Natural killer cell (primary cell): ENCODE measurements around the gene NFIC. TPM values are rescaled to one million over a fixed set of nuclear protein-coding genes. Genes with fewer than 3 reads are reported as not detected.

Source experiments
- ATAC-seq, 3 donors: fragments of 150-1000 bp in 2 of 3; fragments of 200-7000 bp in 1 of 3; cut with Tn5 transposase; 1 replicate in 1 of 3; 2 replicates in 2 of 3; pipeline ENCODE4 v1.10.0; 2021; ENCODE audit warnings: mild to moderate bottlenecking in 2 of 3, moderate library complexity in 2 of 3
- DNase-seq, 2 donors: peaks; one replicate each; pipeline versions ENCODE4 v3.0.0 to v3.0.0-alpha.2; 2013 to 2021; ENCODE audit warnings: mixed read lengths in 1 of 2
- H3K27ac ChIP-seq: one replicate; pipeline ENCODE4 v1.5.1; 2013; ENCODE audit warnings: mild to moderate bottlenecking, low read length
- H3K27me3 ChIP-seq: one replicate; pipeline ENCODE4 v1.6.1; 2013; ENCODE audit warnings: low read length; ENCODE audit not compliant: control insufficient read depth, insufficient read depth
- H3K36me3 ChIP-seq: one replicate; pipeline ENCODE4 v1.6.1; 2013; ENCODE audit warnings: low read length; ENCODE audit not compliant: control insufficient read depth, insufficient read depth
- H3K4me1 ChIP-seq: one replicate; pipeline ENCODE4 v1.6.1; 2013; ENCODE audit warnings: low read length; ENCODE audit not compliant: control insufficient read depth, insufficient read depth
- H3K4me3 ChIP-seq: one replicate; pipeline ENCODE4 v1.5.1; 2013; ENCODE audit warnings: low read length
- H3K9me3 ChIP-seq: one replicate; pipeline ENCODE4 v1.6.1; 2013; ENCODE audit warnings: low read length; ENCODE audit not compliant: control insufficient read depth, insufficient read depth
- H3K27ac Mint-ChIP-seq, 2 donors: one replicate each; pipeline ENCODE4 v1.8.0; 2022; ENCODE audit warnings: mild to moderate bottlenecking in 2 of 2, mixed read lengths in 2 of 2, moderate library complexity in 1 of 2
- H3K27me3 Mint-ChIP-seq, 2 donors: one replicate each; pipeline ENCODE4 v1.8.0; 2022; ENCODE audit warnings: low read depth in 2 of 2, mixed read lengths in 2 of 2
- H3K36me3 Mint-ChIP-seq: one replicate; pipeline ENCODE4 v1.8.0; 2022; ENCODE audit warnings: mixed read lengths
- H3K4me1 Mint-ChIP-seq, 2 donors: one replicate each; pipeline ENCODE4 v1.8.0; 2022; ENCODE audit warnings: mixed read lengths in 2 of 2
- H3K4me3 Mint-ChIP-seq: one replicate; pipeline ENCODE4 v1.8.0; 2022; ENCODE audit warnings: mild to moderate bottlenecking, moderate library complexity, mixed read lengths
- H3K9me3 Mint-ChIP-seq, 2 donors: one replicate each; pipeline ENCODE4 v1.8.0; 2022; ENCODE audit warnings: mixed read lengths in 2 of 2
- CTCF ChIP-seq: fragments of 200-600 bp; IDR thresholded peaks from one replicate; pipeline ENCODE4 v1.8.0; 2022; ENCODE audit warnings: antibody characterized with exemption
- WGBS: methylation state at CpG from one replicate; pipeline ENCODE4 v1.1.7; 2013; ENCODE audit warnings: missing lambda C conversion rate; ENCODE audit not compliant: insufficient coverage; 5-methylcytosine and 5-hydroxymethylcytosine counted together
- intact Hi-C: fragments of 100-400 bp; cut with micrococcal nuclease; formaldehyde crosslinking; loops from one replicate; pipeline ENCODE4 v1.14.2; 2022
- total RNA-seq, 4 donors: library from RNA; stranded (reverse); fragments of 120-200 nt in 1 of 4; gene quantifications; one replicate each; pipeline versions ENCODE4 v1.2.3 to v1.2.4, GENCODE V29; 2013 to 2022

The NFIC gene
- total RNA-seq, 3 donors from 2014 or later (not counting 1 experiment from before 2014, with no cell fraction given) = 18.5 to 22.2 (median 20.6) TPM

GRCh38 chr19:3405261-3405653 is 38.9 kb downstream of the NFIC start:
- Mint-ChIP-seq H3K27me3 (no peaks in the 10 kb centered on the region), H3K27ac (no peak overlapping the region), H3K36me3 (no peaks in the 10 kb centered on the region), H3K4me1 (peaks cover 0 to 13% of the 10 kb centered on the region in 2 donors), H3K9me3 (no peaks in the 10 kb centered on the region), H3K4me3 (no peak overlapping the region)
- intact Hi-C loops = no loop called here
- H3K36me3 ChIP-seq = no peaks in the 10 kb centered on the region
- DNase-seq = no peak
- H3K27ac ChIP-seq = no peak overlapping the region
- no peak overlapping the region for H3K4me3 ChIP-seq
- WGBS = 98% methylated on average over 5 of the region's 6 CpGs
- no peaks in the 10 kb centered on the region for H3K27me3 ChIP-seq
- TF ChIP-seq CTCF = no peak
- no peaks in the 10 kb centered on the region for H3K4me1 ChIP-seq
- H3K9me3 ChIP-seq = no peaks in the 10 kb centered on the region
- ATAC-seq = no peak

- TF ChIP-seq CTCF = no peak
- ATAC-seq = no peak
- Mint-ChIP-seq H3K4me1 (peaks cover 0 to 9% of the 10 kb centered on the region in 2 donors), H3K9me3 (no peaks in the 10 kb centered on the region), H3K27ac (no peak overlapping the region), H3K27me3 (no peaks in the 10 kb centered on the region), H3K4me3 (no peak overlapping the region), H3K36me3 (no peaks in the 10 kb centered on the region)
- H3K4me1 ChIP-seq = no peaks in the 10 kb centered on the region
- no peak overlapping the region for H3K27ac ChIP-seq
- WGBS = 64% methylated on average over 15 of the region's 15 CpGs
- no peaks in the 10 kb centered on the region for H3K27me3 ChIP-seq
- no peaks in the 10 kb centered on the region for H3K9me3 ChIP-seq
- no peak overlapping the region for H3K4me3 ChIP-seq
- no peaks in the 10 kb centered on the region for H3K36me3 ChIP-seq
- DNase-seq = no peak
- intact Hi-C loops = no loop called here
These were observed 40.3 kb downstream of the NFIC start for GRCh38 chr19:3406571-3407111.

GRCh38 chr19:3407556-3408516 is 41.5 kb downstream of the NFIC start:
- DNase-seq = no peak
- H3K36me3 Mint-ChIP-seq = no peaks in the 10 kb centered on the region
- Histone ChIP-seq H3K36me3 (no peaks in the 10 kb centered on the region), H3K27ac (no peak overlapping the region), H3K4me3 (no peak overlapping the region), H3K27me3 (no peaks in the 10 kb centered on the region), H3K9me3 (no peaks in the 10 kb centered on the region), H3K4me1 (no peaks in the 10 kb centered on the region)
- peaks cover 0 to 9% of the 10 kb centered on the region in 2 donors for H3K4me1 Mint-ChIP-seq
- no peak for TF ChIP-seq CTCF
- intact Hi-C loops = no loop called here
- no peaks in the 10 kb centered on the region for H3K9me3 Mint-ChIP-seq
- ATAC-seq = no peak
- no peak overlapping the region for H3K4me3 Mint-ChIP-seq
- H3K27me3 Mint-ChIP-seq = no peaks in the 10 kb centered on the region
- 96% methylated on average over 27 of the region's 27 CpGs for WGBS
- no peak overlapping the region for H3K27ac Mint-ChIP-seq
